Stimulated activated CD8-positive, alpha-beta memory T cell treated with anti-CD3 and anti-CD28 coated beads, Interleukin-7, amount 100 ng/mL, for 24 hours (primary cell): ENCODE data around the gene DRD4.
"Not testable (repeated sequence)": the region's sequence is repeated elsewhere in the genome, so short reads cannot be mapped to it uniquely, and the experiment has no call there.

Experiments used
- DNase-seq: peaks from one replicate; pipeline ENCODE4 v3.0.0-alpha.2; 2020; ENCODE audit warnings: low read depth

Gene DRD4

DNA sequence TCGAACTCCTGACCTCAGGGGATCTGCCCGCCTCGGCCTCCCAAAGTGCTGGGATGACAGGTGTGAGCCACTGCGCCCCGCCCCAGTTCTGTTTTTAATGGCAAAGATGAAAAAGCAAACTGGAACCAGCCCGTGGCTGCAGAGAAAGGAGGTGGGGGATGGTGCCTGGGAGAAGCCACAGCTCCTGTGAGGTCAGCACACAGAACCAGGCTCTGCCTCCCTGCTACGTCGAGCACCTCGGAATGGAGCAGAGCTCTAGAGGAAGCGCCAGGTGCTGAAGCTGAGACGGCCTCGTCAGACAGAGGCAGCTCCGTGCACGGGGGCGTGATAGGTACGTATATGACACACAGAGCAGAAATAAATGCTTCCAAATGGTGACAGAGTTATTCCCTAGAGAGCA is 8.5 kb downstream of the DRD4 start:
- no peak for DNase-seq

DNA sequence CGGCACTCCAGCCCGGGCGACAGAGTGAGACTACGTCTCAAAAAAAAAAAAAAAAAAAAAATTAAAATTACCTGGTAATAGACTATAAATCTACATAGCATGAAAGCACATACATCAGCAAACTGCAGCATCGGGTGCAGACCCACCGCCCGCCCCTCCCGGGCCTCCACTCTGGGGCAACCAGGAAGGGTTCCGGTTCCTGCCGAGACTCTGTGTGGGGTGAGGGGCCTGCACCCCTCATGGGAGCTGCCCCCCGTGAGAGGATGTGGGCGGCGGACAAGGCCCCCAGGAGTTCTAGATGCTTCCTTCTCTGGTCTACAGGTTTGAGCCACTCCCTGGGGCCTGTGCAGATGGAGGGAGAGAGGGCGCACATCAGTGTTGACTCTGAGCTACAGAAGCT is 9.1 kb downstream of the DRD4 start:
- no peak for DNase-seq

DNA sequence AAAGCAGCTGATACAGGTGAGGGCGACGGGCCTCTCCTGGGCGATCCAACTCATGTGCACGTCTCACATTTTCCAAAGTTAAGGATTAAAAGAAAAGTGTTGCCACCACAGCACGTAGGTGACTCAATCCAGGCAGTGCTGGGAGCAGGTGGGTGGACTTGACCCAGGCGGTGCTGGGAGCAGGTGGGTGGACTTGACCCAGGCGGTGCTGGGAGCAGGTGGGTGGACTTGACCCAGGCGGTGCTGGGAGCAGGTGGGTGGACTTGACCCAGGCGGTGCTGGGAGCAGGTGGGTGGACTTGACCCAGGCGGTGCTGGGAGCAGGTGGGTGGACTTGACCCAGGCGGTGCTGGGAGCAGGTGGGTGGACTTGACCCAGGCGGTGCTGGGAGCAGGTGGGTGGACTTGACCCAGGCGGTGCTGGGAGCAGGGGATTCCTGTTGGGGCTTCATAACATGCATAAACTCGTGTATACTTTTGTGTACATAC is 10.6 kb downstream of the DRD4 start:
- DNase-seq, result not testable (repeated sequence)

DNA sequence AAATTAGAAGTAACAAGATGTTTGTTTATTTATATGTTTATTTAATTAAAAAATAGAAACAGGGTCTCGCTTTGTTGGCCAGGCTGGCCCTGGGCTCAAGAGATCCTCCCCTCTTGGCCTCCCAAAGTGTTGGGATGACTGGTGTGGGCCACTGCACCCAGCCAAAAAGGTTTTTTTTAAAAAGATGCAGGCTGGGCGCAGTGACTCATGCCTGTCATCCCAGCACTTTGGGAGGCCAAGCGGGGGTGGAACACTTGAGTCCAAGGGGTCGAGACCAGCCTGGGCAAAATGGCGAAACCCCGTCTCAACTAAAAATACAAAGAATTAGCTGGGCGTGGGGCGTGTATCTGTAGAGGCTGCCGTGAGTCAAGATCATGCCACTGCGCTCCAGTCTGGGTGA is 13.4 kb downstream of the DRD4 start:
- no peak for DNase-seq

DNA sequence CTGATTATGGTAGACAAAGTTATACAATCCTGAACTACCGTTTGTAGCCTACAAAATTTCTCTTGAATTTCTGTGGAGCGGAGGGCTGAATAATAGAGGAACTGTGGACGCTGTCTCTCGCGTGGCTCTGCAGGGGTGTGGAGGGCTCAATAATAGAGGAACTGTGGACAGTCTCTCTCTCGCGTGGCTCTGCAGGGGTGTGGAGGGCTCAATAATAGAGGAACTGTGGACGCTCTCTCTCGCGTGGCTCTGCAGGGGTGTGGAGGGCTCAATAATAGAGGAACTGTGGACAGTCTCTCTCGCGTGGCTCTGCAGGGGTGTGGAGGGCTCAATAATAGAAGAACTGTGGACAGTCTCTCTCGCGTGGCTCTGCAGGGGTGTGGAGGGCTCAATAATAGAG is 16.1 kb downstream of the DRD4 start:
- not testable (repeated sequence) for DNase-seq

DNA sequence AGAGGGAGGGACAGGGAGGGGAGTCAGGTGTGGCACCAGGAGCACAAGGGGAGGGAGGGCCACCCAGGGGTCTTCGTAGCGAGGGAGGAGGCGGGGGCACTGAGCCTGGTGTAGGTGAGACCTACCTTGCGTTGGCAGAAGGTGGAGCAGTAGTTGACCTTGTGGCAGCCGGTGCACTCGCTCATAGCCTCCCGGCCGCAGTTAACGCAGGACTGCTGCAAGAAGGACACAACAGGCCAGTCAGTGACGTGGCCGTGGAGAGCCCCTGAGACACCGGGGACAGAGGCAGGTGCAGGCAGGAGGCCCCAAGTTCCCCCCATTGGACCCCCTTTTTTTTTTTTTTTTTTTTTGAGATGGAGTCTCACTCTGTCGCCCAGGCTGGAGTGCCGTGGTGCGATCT is 16.8 kb downstream of the DRD4 start:
- DNase-seq, result no peak

DNA sequence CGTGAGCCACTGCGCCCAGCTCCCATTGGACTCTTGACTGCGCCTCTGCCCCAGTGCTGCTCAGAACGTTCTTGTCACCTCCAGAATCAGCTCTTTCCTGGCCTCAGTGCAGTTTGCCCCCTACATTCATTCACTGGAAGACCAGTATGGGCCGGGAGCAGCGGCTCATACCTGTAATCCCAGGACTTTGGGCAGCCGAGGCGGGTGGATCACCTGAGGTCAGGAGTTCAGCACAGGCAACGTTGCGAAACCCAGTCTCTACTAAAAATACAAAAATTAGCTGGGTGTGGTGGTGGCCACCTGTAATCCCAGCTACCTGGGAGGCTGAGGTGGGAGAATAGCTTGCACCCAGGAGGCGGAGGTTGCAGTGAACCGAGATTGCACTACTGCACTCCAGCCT is 17.4 kb downstream of the DRD4 start:
- not testable (repeated sequence) for DNase-seq

DNA sequence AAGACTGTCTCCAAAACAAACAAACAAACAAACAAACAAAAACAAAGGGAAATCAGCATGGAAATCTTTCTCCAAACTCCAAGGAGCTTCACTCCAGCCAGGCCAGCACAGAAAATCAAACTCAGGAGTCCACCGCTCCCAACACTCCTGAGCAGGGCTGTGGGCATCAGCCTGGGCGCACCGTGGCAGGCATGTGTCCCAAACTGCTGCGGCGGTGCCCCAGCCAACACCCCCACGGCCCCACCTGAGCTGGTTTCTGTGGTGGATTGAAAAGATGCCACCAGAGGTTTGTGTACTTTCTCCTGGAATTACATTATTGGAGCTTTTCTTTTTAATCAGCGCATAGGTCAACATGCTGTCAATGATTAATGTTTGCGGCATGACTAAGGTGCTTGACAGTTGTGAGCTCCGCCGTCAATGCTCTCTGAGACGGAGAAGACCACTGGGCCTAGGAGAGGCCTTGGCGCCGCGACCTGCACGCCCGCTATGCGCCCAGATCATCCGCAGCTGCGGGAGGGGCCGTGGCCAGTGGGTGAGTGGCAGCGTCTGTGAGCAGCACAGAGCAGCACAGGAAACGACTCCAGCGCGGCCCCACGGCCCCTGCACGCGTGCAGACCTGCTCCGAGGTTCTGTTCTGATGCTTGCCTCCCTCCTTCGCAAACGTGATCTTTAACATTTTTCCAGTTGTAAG is 18.1 kb downstream of the DRD4 start:
- DNase-seq, result no peak

DNA sequence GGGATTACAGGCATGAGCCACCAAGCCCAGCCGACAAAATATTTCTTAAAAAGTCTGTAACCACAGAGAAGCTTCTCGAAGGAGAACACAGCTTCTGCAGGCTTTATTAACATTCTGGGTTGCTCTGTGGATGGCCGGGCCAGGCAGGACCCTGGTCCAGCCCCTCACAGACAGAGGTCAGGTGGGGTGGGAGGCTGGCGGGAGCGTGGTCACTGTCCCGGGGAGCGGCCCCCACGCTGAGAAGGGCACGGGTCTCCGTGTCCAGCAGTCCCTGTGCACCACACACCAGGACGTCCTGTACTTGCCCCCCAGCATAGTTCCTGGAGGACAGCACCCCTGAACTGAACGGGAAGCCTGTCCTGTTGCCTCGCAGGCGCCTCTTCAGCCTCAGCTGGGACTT is 19.4 kb downstream of the DRD4 start:
- DNase-seq, result no peak

DNA sequence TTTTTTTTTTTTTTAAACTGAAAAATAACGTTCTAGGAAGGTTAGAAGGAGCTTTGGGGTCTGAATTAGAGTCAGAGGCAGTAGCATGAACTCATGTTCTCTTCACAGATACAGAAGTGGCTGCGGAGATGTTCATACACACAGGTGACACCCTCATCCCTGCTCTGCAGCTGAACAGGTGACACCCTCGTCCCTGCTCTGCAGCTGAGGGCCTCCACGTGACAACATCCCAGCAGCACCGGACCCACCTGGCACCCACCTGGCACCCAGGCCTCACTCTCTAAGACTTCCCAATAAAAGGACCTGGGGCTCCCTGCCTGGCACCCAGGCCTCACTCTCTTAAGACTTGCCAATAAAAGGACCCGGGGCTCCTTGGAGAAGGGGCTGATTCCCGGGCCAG is 19.8 kb downstream of the DRD4 start:
- DNase-seq, result no peak

DNA sequence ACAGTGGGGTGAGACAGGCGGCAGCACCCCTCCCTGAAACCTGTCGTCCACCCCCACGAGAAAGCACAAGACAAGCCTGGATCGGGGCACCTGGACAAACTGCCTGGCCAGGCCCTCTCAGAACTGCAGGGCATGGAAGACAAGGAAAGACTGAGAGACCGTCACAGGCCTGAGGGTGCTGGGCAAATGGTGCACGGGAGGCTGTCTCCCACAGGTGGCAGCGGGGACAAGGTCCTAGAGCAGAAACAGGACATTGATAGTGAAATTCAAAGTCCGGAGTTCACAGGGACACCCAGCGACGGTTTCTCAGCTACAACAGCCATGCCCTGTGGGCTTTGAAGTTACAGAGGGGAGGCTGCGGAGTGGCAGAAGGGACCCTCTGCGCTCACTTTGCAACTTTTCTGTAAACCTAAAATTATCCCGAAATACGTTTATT is 20.6 kb downstream of the DRD4 start:
- no peak for DNase-seq

DNA sequence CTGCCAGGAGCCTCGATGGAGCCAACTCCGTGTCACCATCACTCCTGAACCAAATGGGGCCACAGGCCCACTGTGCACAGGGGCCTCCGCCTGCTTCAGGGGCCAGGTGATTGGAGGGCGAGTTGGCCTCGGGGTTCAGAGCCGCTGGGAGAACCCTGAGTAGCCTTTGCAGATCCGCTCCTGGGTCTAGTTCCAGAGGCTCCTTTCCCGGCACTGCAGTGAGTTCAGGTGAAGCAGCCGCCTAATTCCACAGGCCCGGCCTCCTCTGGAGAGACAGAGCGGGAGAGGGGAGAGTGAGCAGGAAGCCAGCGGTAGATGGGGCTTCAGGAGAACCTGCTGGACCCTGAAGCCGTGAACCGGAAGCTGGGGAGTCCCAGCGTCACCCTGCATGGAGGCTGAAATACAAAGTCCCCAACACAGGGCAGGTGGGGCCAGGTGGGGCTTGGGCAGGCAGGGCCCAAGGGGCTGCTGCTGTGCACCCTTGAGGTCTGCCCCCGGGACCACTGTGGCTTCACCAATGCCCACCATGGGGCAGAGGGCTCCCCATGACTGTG is 22.5 kb downstream of the DRD4 start:
- no peak for DNase-seq

DNA sequence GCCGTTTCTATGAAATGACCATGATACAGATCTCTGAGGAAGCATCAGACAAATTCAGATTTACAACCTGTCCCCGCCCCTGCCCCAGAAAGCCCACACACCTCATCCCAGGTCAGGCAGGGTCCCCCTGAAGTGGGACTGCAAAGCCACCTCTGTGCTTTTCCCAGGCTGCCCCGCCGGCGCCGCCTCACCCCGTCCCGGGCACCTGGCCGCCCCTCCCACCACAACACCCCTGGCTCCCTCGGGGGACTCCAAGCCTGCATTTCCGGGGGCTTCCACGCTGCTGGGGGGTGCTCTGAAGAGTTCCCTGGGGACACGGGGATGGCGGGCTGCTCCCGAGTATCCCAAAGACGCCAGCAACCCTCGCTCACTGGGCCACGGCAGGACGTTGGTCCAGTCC is 23.2 kb downstream of the DRD4 start:
- DNase-seq, result no peak

DNA sequence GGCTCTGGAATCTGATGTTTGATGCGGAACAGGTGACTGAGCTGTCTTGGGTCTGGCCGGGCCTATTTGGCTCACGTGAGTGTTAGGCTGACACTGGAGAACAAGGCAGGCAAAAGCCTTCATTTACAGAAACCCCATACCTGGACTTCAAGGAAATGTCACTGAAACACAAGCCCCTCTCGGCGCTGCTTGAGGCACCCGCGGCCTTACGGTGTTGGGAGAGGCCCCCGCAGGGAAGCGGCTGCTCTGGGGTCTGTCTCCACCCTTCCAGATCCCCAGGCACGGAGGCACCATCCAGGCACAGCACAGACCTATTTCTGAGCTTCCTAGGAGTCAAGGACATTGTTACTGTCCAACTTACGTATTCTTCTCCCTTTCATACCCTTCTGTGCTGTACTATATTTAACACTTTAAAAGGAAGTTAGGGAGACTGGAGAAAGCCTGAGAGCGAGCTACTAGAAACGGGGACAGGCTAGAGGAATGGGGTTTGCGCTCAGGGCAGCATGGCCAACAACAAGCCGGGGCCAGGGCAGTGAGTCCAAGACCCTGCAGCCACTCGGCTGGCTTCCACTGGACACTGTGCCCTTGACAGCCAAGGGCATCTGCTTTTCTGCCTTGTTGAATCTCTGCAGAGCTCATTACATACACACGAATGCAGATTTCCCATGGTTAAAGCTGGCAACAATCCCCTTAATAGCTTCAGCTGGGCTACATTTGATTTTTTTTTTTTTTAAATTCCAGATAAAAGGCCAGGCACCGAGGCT is 23.8 kb downstream of the DRD4 start:
- no peak for DNase-seq

DNA sequence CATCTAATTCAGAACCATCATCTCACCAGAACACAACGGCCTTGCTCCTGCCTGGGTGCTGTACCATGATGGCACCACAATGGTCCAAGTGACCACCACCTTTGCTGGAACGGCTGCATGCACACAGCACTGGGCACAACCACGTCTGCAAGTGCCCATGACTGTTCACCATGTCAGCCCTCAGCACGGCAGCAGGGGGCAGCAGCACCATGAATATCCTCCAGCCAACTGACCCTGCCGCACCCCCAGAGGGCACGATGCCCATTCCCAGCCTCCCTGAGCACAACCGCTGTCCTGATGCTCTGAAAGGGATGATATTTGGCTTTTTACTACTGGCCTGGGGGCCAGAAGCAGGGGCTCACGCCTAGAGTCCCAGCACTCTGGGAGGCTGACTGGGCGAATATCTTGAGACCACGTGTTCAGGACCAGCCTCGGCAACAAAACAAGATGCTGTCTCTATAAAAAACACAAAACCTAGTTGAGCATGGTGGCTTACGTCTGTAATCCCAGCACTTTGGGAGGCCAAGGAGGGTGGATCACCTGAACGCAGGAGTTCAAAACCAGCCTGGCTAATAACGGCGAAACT is 25.7 kb downstream of the DRD4 start:
- no peak for DNase-seq

DNA sequence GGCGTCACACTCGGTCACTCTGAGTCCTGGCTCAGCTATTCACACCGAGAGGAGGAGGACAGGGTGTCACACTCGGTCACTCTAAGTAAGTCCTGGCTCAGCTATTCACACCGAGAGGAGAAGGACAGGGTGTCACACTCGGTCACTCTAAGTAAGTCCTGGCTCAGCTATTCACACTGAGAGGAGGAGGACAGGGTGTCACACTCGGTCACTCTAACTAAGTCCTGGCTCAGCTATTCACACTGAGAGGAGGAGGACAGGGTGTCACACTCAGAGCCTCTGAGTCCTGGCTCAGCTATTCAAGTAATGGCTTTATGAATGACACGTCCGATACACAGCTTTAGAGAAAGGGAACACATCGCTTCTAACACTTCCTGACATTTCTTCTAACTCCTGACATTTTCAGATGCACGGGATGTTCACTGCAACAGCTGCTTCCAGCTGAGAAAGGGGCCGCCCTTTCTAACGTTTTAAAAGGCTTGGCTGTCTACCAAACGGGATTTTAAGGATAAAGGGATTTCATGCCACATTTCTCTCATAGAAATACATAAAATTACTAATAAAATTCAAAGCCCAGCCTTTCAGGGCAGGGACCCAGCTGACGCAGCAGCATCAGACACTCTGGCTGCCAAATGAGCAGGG is 28.1 kb downstream of the DRD4 start:
- no peak for DNase-seq

DNA sequence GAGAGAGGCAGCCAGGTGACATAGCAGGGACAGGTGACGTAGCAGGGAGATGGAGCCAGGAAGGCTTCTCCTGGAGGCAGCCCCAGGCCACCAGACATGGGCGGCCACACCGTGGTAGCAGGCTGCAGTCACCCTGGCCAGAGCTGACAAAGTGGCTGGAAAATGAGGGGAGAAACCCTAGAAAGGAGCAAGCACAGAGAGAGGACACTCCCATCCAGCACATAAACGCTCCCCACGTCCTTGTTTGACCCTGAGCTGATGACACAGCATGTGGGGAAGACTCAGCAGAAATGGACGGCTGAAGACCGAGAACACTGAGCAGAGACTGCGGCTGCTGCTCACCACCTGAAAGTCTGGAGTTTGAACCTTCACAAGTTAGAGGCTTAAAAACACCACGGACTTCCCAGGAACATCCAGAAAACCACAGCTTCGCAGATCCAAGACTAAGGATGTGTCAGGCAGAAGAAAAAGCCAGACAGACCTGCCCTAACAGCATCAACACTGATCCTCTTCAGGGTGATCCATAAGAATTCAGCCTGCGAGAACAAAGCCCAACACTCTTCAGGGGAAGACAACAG is 28.7 kb downstream of the DRD4 start:
- DNase-seq, result no peak

DNA sequence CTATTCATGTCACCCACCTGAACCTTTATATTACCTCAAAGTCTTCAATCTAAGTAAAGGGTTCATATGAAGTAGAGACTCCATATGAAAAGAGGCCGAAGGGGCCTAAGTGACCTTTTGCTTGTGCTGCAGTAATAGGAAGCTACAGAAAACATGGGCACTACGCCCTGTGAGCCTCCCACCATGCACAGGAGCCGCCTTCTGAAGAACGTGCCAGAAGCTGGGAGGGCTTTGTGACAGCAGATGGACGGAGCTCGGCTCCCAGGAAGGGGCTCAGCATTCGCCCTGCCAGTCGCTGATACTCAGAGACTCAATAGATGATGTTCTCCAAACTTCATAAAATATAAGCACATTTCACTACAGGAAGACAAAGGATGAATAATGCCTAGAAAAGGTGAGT is 36.8 kb downstream of the DRD4 start:
- DNase-seq, result no peak

DNA sequence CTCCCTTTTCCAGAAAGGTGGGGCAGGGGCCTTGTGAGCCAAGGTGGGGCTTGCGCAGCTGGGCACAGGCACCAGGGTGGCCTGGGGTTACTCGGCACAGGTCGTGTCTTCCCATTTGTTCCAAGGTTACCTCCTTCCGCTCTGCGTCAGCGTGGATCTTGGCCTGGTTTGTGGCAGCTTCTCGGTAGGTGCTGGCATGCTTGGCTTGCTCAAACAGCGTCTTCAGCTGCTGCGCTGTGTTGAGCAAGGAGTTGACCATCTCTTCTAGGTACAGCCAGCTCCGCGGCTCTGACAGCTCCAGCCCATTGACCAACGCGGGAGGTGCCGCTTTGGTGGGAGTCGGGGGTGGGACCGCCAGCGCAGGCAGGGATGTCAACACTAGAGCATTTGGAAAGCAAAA is 37.3 kb downstream of the DRD4 start:
- no peak for DNase-seq

DNA sequence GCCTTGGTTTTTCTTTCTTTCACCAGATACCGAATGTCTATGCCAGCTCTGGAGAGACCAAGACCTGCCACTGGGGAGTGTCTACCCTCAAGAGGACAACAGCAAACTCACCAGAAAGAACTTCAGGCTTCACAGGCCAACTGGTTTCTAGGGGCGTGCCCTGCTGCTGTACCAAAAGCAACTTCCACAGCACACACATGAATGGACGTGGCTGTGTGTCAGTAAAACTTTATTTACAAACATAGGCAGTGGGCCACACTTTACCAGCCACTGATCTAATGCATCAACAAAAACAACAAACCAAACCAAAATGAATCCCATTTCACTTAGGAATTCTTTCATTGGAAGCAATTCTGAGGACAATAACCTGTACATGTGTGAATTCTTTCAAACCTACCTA is 41.2 kb downstream of the DRD4 start:
- DNase-seq, result no peak

DNA sequence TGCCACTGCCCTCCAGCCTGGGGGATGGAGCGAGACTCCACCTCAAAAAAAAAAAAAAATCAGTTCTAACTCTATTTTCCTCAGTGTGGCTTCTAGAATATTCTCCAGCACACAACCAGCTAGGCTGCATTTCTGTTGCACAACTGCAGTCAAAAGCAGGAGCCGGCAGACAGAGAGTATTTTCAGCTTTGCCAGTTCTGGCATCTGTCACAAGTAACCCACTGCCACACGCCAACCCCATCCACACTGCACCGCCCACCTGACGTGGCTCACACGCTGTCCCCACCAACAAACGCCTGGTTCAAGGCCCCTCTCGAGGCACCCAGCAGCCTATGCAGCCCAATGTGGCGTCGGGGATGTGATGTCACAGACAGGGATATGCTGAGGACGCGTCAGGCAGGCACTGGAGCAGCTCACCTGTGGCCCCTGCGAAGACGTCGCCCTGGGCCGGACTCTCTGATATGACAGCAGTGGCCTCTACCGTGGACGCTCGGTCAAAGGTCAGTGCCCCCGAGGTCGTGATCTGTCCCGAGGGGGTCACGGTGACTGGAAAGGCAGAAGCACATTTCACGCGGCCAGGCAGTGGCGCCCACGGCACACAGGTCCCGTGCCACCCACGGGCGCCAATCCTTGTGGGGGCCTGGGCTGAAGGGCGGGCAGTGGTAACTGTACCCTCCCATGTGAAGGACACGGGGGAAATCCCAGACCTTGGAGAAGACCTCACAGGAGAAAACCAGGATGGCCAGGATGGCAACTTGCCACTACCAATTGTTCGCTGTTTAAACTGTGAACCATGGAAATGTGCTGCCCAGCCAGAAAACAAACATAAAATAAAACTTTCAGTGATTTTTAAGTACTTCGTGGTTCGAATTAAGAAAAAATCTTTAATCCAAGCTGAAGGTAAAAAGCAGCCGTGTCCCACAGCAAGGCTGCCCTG is 42.5 kb downstream of the DRD4 start:
- DNase-seq, result no peak
